Cerebellar cortex (tissue), 1 donor: Measurements from ENCODE around the gene ZFHX3.

ENCODE experiments used
- DNase-seq: peaks from one replicate; pipeline ENCODE4 v3.0.0-alpha.2; 2015; ENCODE audit warnings: low spot score

Gene ZFHX3

GRCh38 chr16:73067671-73068540, 20.0 kb upstream of the ZFHX3 start:
- DNase-seq: no peak

- DNase-seq: no peak
These were observed 19.2 kb upstream of the ZFHX3 start for GRCh38 chr16:73066927-73067670.

GRCh38 chr16:73066331-73066926, 18.5 kb upstream of the ZFHX3 start:
- DNase-seq: no peak

GRCh38 chr16:73065632-73066330, 17.9 kb upstream of the ZFHX3 start:
- DNase-seq: no peak

- no peak for DNase-seq
These were observed 17.1 kb upstream of the ZFHX3 start for GRCh38 chr16:73064994-73065545.

- DNase-seq: no peak
These were observed 16.5 kb upstream of the ZFHX3 start for GRCh38 chr16:73064212-73064993.

GRCh38 chr16:73063854-73064211, 15.9 kb upstream of the ZFHX3 start:
- DNase-seq: no peak

GRCh38 chr16:73062743-73063733, 15.1 kb upstream of the ZFHX3 start:
- no peak for DNase-seq

- DNase-seq: no peak
These were observed 14.2 kb upstream of the ZFHX3 start for GRCh38 chr16:73062001-73062616.

- no peak for DNase-seq
These were observed 13.1 kb upstream of the ZFHX3 start for GRCh38 chr16:73060892-73061490.

- no peak for DNase-seq
These were observed 12.1 kb upstream of the ZFHX3 start for GRCh38 chr16:73059779-73060615.

GRCh38 chr16:73058616-73059409, 10.9 kb upstream of the ZFHX3 start:
- peak; percentile 55 for DNase-seq

GRCh38 chr16:73058221-73058615, 10.3 kb upstream of the ZFHX3 start:
- DNase-seq: no peak

GRCh38 chr16:73057291-73058210, 9.6 kb upstream of the ZFHX3 start:
- DNase-seq: no peak

GRCh38 chr16:73056921-73057290, 9.0 kb upstream of the ZFHX3 start:
- no peak for DNase-seq

- DNase-seq: no peak
These were observed 8.5 kb upstream of the ZFHX3 start for GRCh38 chr16:73056448-73056847.
